ENCODE measurements around the gene ATP5IF1.

DNA sequence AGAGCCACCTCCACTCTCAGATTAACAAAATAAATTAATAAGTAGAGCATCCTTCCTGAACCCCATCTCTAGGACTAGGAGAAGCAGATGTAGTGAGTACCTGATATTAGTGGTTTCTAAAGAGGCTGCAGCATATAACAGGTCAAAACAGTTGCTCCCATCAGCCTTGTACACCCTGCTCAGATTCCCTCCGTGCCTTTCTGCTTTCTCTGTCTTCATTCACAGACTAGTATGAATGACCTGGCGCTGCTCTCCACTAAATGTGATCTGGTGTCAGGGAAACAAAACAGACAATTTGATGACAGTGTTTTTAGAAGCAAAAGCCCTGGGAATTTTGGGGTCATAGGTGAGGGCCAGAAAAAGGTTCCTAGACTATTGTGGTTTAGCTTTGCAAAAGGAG lies 31.7 kb downstream of the ATP5IF1 start:
- TF ChIP-seq, protein P1, sequence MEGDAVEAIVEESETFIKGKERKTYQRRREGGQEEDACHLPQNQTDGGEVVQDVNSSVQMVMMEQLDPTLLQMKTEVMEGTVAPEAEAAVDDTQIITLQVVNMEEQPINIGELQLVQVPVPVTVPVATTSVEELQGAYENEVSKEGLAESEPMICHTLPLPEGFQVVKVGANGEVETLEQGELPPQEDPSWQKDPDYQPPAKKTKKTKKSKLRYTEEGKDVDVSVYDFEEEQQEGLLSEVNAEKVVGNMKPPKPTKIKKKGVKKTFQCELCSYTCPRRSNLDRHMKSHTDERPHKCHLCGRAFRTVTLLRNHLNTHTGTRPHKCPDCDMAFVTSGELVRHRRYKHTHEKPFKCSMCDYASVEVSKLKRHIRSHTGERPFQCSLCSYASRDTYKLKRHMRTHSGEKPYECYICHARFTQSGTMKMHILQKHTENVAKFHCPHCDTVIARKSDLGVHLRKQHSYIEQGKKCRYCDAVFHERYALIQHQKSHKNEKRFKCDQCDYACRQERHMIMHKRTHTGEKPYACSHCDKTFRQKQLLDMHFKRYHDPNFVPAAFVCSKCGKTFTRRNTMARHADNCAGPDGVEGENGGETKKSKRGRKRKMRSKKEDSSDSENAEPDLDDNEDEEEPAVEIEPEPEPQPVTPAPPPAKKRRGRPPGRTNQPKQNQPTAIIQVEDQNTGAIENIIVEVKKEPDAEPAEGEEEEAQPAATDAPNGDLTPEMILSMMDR (IDR thresholded peaks at IDR 0.05) = no peak
- TF ChIP-seq POLR2A (IDR thresholded peaks at IDR 0.05) = no peak
